Measurements from ENCODE around the gene AMIGO3. TPM values are rescaled to one million over a fixed set of nuclear protein-coding genes. Genes with fewer than 3 reads are reported as not detected.

The AMIGO3 gene
- total RNA-seq, 3 donors from 2014 or later (not counting 1 experiment from before 2014, with no cell fraction given): 1.3 to 1.9 TPM; not detected in 1

- Histone ChIP-seq H3K27ac (ENCODE audit: low read length) (no peak overlapping the region), H3K9me3 (ENCODE audit: control insufficient read depth, insufficient read depth, low read length) (no peaks in the 10 kb centered on the region), H3K36me3 (ENCODE audit: control insufficient read depth, insufficient read depth, low read length) (no peaks in the 10 kb centered on the region), H3K4me1 (ENCODE audit: control insufficient read depth, insufficient read depth, low read length) (peaks cover 30% of the 10 kb centered on the region), H3K4me3 (ENCODE audit: low read length) (no peak overlapping the region), H3K27me3 (ENCODE audit: control insufficient read depth, insufficient read depth, low read length) (no peaks in the 10 kb centered on the region)
- Mint-ChIP-seq H3K27ac (peak overlapping the region; percentile 60 to 63), H3K9me3 (no peaks in the 10 kb centered on the region), H3K36me3 (no peaks in the 10 kb centered on the region), H3K4me1 (peaks cover 15 to 29% of the 10 kb centered on the region in 2 donors), H3K4me3 (no peak overlapping the region), H3K27me3 (ENCODE audit: low read depth in 2 of 2) (no peaks in the 10 kb centered on the region)
- DNase-seq (no peak), ATAC-seq (peak; percentile 23 to 57 (median 46))
- intact Hi-C loops (cut with micrococcal nuclease): no loop called here
- WGBS (ENCODE audit: insufficient coverage): 21% methylated on average over 5 of the region's 5 CpGs
- TF ChIP-seq CTCF (IDR thresholded peaks at IDR 0.05): no peak
These were observed 8.0 kb downstream of the AMIGO3 start for GRCh38 chr3:49711489-49711888.

- Histone ChIP-seq H3K4me1 (ENCODE audit: control insufficient read depth, insufficient read depth, low read length) (peaks cover 30% of the 10 kb centered on the region), H3K27ac (ENCODE audit: low read length) (no peak overlapping the region), H3K9me3 (ENCODE audit: control insufficient read depth, insufficient read depth, low read length) (no peaks in the 10 kb centered on the region), H3K4me3 (ENCODE audit: low read length) (no peak overlapping the region), H3K27me3 (ENCODE audit: control insufficient read depth, insufficient read depth, low read length) (no peaks in the 10 kb centered on the region), H3K36me3 (ENCODE audit: control insufficient read depth, insufficient read depth, low read length) (peaks cover 3% of the 10 kb centered on the region)
- no peak overlapping the region for H3K27ac Mint-ChIP-seq
- intact Hi-C loops (cut with micrococcal nuclease): no loop called here
- DNase-seq (no peak), ATAC-seq (no peak)
- H3K9me3 Mint-ChIP-seq: no peaks in the 10 kb centered on the region
- H3K36me3 Mint-ChIP-seq: no peaks in the 10 kb centered on the region
- H3K27me3 Mint-ChIP-seq (ENCODE audit: low read depth in 2 of 2): no peaks in the 10 kb centered on the region
- 97% methylated on average over 8 of the region's 8 CpGs for WGBS (ENCODE audit: insufficient coverage)
- no peak overlapping the region for H3K4me3 Mint-ChIP-seq
- peaks cover 15 to 29% of the 10 kb centered on the region in 2 donors for H3K4me1 Mint-ChIP-seq
- no peak for TF ChIP-seq CTCF (IDR thresholded peaks at IDR 0.05)
These were observed 9.6 kb downstream of the AMIGO3 start for GRCh38 chr3:49709852-49710251.

- H3K27ac ChIP-seq (ENCODE audit: low read length): no peak overlapping the region
- peaks cover 12% of the 10 kb centered on the region for H3K36me3 ChIP-seq (ENCODE audit: control insufficient read depth, insufficient read depth, low read length)
- TF ChIP-seq CTCF (IDR thresholded peaks at IDR 0.05): no peak
- H3K9me3 ChIP-seq (ENCODE audit: control insufficient read depth, insufficient read depth, low read length): no peaks in the 10 kb centered on the region
- 95% methylated on average over 4 of the region's 4 CpGs for WGBS (ENCODE audit: insufficient coverage)
- peaks cover 14% of the 10 kb centered on the region for H3K4me1 ChIP-seq (ENCODE audit: control insufficient read depth, insufficient read depth, low read length)
- no peaks in the 10 kb centered on the region for H3K27me3 Mint-ChIP-seq (ENCODE audit: low read depth in 2 of 2)
- H3K27me3 ChIP-seq (ENCODE audit: control insufficient read depth, insufficient read depth, low read length): no peaks in the 10 kb centered on the region
- ATAC-seq (no peak), DNase-seq (no peak)
- no peak overlapping the region for H3K4me3 ChIP-seq (ENCODE audit: low read length)
- H3K27ac Mint-ChIP-seq: no peak overlapping the region
- intact Hi-C loops (cut with micrococcal nuclease): no loop called here
- no peaks in the 10 kb centered on the region for H3K36me3 Mint-ChIP-seq
- no peak overlapping the region for H3K4me3 Mint-ChIP-seq
- peaks cover 12 to 18% of the 10 kb centered on the region in 2 donors for H3K4me1 Mint-ChIP-seq
- no peaks in the 10 kb centered on the region for H3K9me3 Mint-ChIP-seq
These were observed 12.4 kb downstream of the AMIGO3 start for GRCh38 chr3:49707113-49707480.

- intact Hi-C loops (cut with micrococcal nuclease): no loop called here
- DNase-seq (no peak), ATAC-seq (no peak)
- Mint-ChIP-seq H3K4me3 (no peak overlapping the region), H3K27me3 (ENCODE audit: low read depth in 2 of 2) (no peaks in the 10 kb centered on the region), H3K9me3 (no peaks in the 10 kb centered on the region), H3K27ac (no peak overlapping the region), H3K36me3 (no peaks in the 10 kb centered on the region), H3K4me1 (peaks cover 7 to 13% of the 10 kb centered on the region in 2 donors)
- Histone ChIP-seq H3K9me3 (ENCODE audit: control insufficient read depth, insufficient read depth, low read length) (no peaks in the 10 kb centered on the region), H3K27ac (ENCODE audit: low read length) (no peak overlapping the region), H3K27me3 (ENCODE audit: control insufficient read depth, insufficient read depth, low read length) (no peaks in the 10 kb centered on the region), H3K4me1 (ENCODE audit: control insufficient read depth, insufficient read depth, low read length) (peaks cover 9% of the 10 kb centered on the region), H3K36me3 (ENCODE audit: control insufficient read depth, insufficient read depth, low read length) (peaks cover 16% of the 10 kb centered on the region), H3K4me3 (ENCODE audit: low read length) (no peak overlapping the region)
- WGBS (ENCODE audit: insufficient coverage): 96% methylated on average over 9 of the region's 9 CpGs
- no peak for TF ChIP-seq CTCF (IDR thresholded peaks at IDR 0.05)
These were observed 12.9 kb downstream of the AMIGO3 start for GRCh38 chr3:49706456-49707112.
